ENCODE data around the gene AASDH. TPM values are rescaled to one million over a fixed set of nuclear protein-coding genes. Genes with fewer than 3 reads are reported as not detected.
A peak's percentile ranks its signal among the peaks of the same experiment; 100 is the strongest.

AASDH gene
- total RNA-seq, 1 donor from 2014 or later, result 7.3 TPM

GRCh38 chr4:56302760-56303159, 84.5 kb downstream of the AASDH start:
- H3K27me3 Mint-ChIP-seq (ENCODE audit: low read depth, unreplicated experiment), result no peaks in the 10 kb centered on the region
- H3K4me2 ChIP-seq (ENCODE audit: low read length), result no peak overlapping the region
- H3K9me3 Mint-ChIP-seq (ENCODE audit: unreplicated experiment), result no peaks in the 10 kb centered on the region
- H3K27ac ChIP-seq (ENCODE audit: low read depth, low read length), result no peak overlapping the region
- no peak overlapping the region for H3K27ac Mint-ChIP-seq (ENCODE audit: unreplicated experiment)
- no peaks in the 10 kb centered on the region for H3K79me2 ChIP-seq (ENCODE audit: insufficient read depth, low read length)
- no peak overlapping the region for H3K4me3 Mint-ChIP-seq (ENCODE audit: unreplicated experiment)
- peaks cover 5% of the 10 kb centered on the region for H3K4me1 Mint-ChIP-seq (ENCODE audit: low read depth, unreplicated experiment)
- no peaks in the 10 kb centered on the region for H3K36me3 ChIP-seq (ENCODE audit: insufficient read depth, low read length)
- no peak for DNase-seq (ENCODE audit: low read depth)
- H3K27me3 ChIP-seq (ENCODE audit: insufficient read depth, low read length), result no peaks in the 10 kb centered on the region
- H3K36me3 Mint-ChIP-seq (ENCODE audit: low read depth, unreplicated experiment), result no peaks in the 10 kb centered on the region
- no peak overlapping the region for H2AFZ ChIP-seq (ENCODE audit: low read depth, low read length)
- H4K20me1 ChIP-seq (ENCODE audit: insufficient read depth, low read length), result no peaks in the 10 kb centered on the region
- H3K4me3 ChIP-seq (ENCODE audit: insufficient read depth, low read depth, low read length), result no peak overlapping the region
- TF ChIP-seq EZH2 (IDR thresholded peaks at IDR 0.05; ENCODE audit: insufficient read depth, low read length) (no peak), CTCF (IDR thresholded peaks at IDR 0.05; ENCODE audit: insufficient read depth, low read depth, low read length) (no peak)
- H3K9ac ChIP-seq (ENCODE audit: low read length), result no peak overlapping the region
- no peak for FAIRE-seq
- H3K9me3 ChIP-seq (ENCODE audit: insufficient read depth, low read depth, low read length), result no peaks in the 10 kb centered on the region
- H3K4me1 ChIP-seq (ENCODE audit: insufficient read depth, low read length), result peaks cover 15% of the 10 kb centered on the region

- peaks cover 5% of the 10 kb centered on the region for H3K4me1 Mint-ChIP-seq (ENCODE audit: low read depth, unreplicated experiment)
- DNase-seq (ENCODE audit: low read depth) (no peak), FAIRE-seq (no peak)
- no peak for TF ChIP-seq CTCF (IDR thresholded peaks at IDR 0.05; ENCODE audit: insufficient read depth, low read depth, low read length)
- no peak for TF ChIP-seq EZH2 (IDR thresholded peaks at IDR 0.05; ENCODE audit: insufficient read depth, low read length)
- no peaks in the 10 kb centered on the region for H3K79me2 ChIP-seq (ENCODE audit: insufficient read depth, low read length)
- no peak overlapping the region for H3K27ac ChIP-seq (ENCODE audit: low read depth, low read length)
- no peak overlapping the region for H3K4me2 ChIP-seq (ENCODE audit: low read length)
- no peaks in the 10 kb centered on the region for H3K27me3 Mint-ChIP-seq (ENCODE audit: low read depth, unreplicated experiment)
- H3K4me3 ChIP-seq (ENCODE audit: insufficient read depth, low read depth, low read length), result no peak overlapping the region
- H3K9me3 ChIP-seq (ENCODE audit: insufficient read depth, low read depth, low read length), result no peaks in the 10 kb centered on the region
- H3K9ac ChIP-seq (ENCODE audit: low read length), result no peak overlapping the region
- H3K27ac Mint-ChIP-seq (ENCODE audit: unreplicated experiment), result peak overlapping the region; percentile 89
- H4K20me1 ChIP-seq (ENCODE audit: insufficient read depth, low read length), result no peaks in the 10 kb centered on the region
- no peaks in the 10 kb centered on the region for H3K27me3 ChIP-seq (ENCODE audit: insufficient read depth, low read length)
- no peaks in the 10 kb centered on the region for H3K9me3 Mint-ChIP-seq (ENCODE audit: unreplicated experiment)
- no peaks in the 10 kb centered on the region for H3K36me3 Mint-ChIP-seq (ENCODE audit: low read depth, unreplicated experiment)
- H3K36me3 ChIP-seq (ENCODE audit: insufficient read depth, low read length), result no peaks in the 10 kb centered on the region
- no peak overlapping the region for H2AFZ ChIP-seq (ENCODE audit: low read depth, low read length)
- no peak overlapping the region for H3K4me3 Mint-ChIP-seq (ENCODE audit: unreplicated experiment)
- peaks cover 15% of the 10 kb centered on the region for H3K4me1 ChIP-seq (ENCODE audit: insufficient read depth, low read length)
These were observed 85.2 kb downstream of the AASDH start for GRCh38 chr4:56301997-56302496.

GRCh38 chr4:56301181-56301996, 85.9 kb downstream of the AASDH start:
- Histone ChIP-seq H3K9me3 (ENCODE audit: insufficient read depth, low read depth, low read length) (no peaks in the 10 kb centered on the region), H4K20me1 (ENCODE audit: insufficient read depth, low read length) (no peaks in the 10 kb centered on the region), H3K79me2 (ENCODE audit: insufficient read depth, low read length) (no peaks in the 10 kb centered on the region), H2AFZ (ENCODE audit: low read depth, low read length) (peak overlapping the region; percentile 11), H3K27me3 (ENCODE audit: insufficient read depth, low read length) (no peaks in the 10 kb centered on the region), H3K4me3 (ENCODE audit: insufficient read depth, low read depth, low read length) (peak overlapping the region; percentile 30), H3K27ac (ENCODE audit: low read depth, low read length) (peak overlapping the region; percentile 51), H3K36me3 (ENCODE audit: insufficient read depth, low read length) (no peaks in the 10 kb centered on the region), H3K4me2 (ENCODE audit: low read length) (peak overlapping the region; percentile 74), H3K9ac (ENCODE audit: low read length) (peak overlapping the region; percentile 34), H3K4me1 (ENCODE audit: insufficient read depth, low read length) (peaks cover 15% of the 10 kb centered on the region)
- DNase-seq (ENCODE audit: low read depth) (peak; percentile 92), FAIRE-seq (peak; percentile 95)
- TF ChIP-seq EZH2 (IDR thresholded peaks at IDR 0.05; ENCODE audit: insufficient read depth, low read length), result no peak
- TF ChIP-seq CTCF (IDR thresholded peaks at IDR 0.05; ENCODE audit: insufficient read depth, low read depth, low read length), result peak; percentile 95
- no peaks in the 10 kb centered on the region for H3K36me3 Mint-ChIP-seq (ENCODE audit: low read depth, unreplicated experiment)
- no peak overlapping the region for H3K4me3 Mint-ChIP-seq (ENCODE audit: unreplicated experiment)
- no peaks in the 10 kb centered on the region for H3K9me3 Mint-ChIP-seq (ENCODE audit: unreplicated experiment)
- peak overlapping the region; percentile 89 for H3K27ac Mint-ChIP-seq (ENCODE audit: unreplicated experiment)
- H3K27me3 Mint-ChIP-seq (ENCODE audit: low read depth, unreplicated experiment), result no peaks in the 10 kb centered on the region
- H3K4me1 Mint-ChIP-seq (ENCODE audit: low read depth, unreplicated experiment), result peaks cover 5% of the 10 kb centered on the region
